IMR-90 (cell line): ENCODE data around the gene SNRPD3. TPM values are rescaled to one million over a fixed set of nuclear protein-coding genes. Genes with fewer than 3 reads are reported as not detected.

ENCODE experiments used
- ATAC-seq: fragments of 200-7000 bp; cut with Tn5 transposase; 2 replicates; pipeline ENCODE4 v1.9.1; 2020; ENCODE audit warnings: low read depth, mild to moderate bottlenecking, moderate library complexity
- BruUV-seq: library from RNA; stranded (reverse); fragments of 400-500 nt; replicated peaks from 2 replicates; lab custom pipeline; 2021; lab: Mats Ljungman, UMichigan
- CTCF ChIA-PET: fragments of 300-600 bp; formaldehyde crosslinking; extraction: SDS; loops from one replicate; lab custom pipeline; 2021; ENCODE audit warnings: antibody characterized with exemption; lab: Yijun Ruan, JAX
- POLR2A ChIA-PET: fragments of 300-600 bp; sonication (Branson Sonifier 250); formaldehyde crosslinking; loops from one replicate; lab custom pipeline; 2022; ENCODE audit warnings: antibody characterized with exemption; ENCODE audit not compliant: unreplicated experiment; lab: Charles Lee
- DNase-seq: peaks from one replicate; pipeline ENCODE4 v3.0.0; 2013
- H2AFZ ChIP-seq: replicated peaks from 2 replicates; pipeline ENCODE3; 2013; ENCODE audit warnings: low read length, mild to moderate bottlenecking; ENCODE audit not compliant: poor library complexity
- H2AK5ac ChIP-seq: 2 replicates; pipeline ENCODE4 v1.6.1; 2013; ENCODE audit warnings: low read depth, low read length, inconsistent platforms
- H2AK9ac ChIP-seq: replicated peaks from 2 replicates; pipeline ENCODE3; 2013; ENCODE audit warnings: mild to moderate bottlenecking, low read depth, low read length, moderate library complexity; ENCODE audit not compliant: poor library complexity
- H2BK120ac ChIP-seq: 2 replicates; pipeline ENCODE4 v1.6.1; 2013; ENCODE audit warnings: low read depth, low read length, inconsistent platforms
- H2BK15ac ChIP-seq: 3 replicates; pipeline ENCODE4 v1.6.1; 2013; ENCODE audit warnings: low read depth, low read length, inconsistent platforms
- H2BK20ac ChIP-seq: 2 replicates; pipeline ENCODE4 v1.6.1; 2013; ENCODE audit warnings: low read depth, mild to moderate bottlenecking, inconsistent platforms, low read length, moderate library complexity
- H2BK5ac ChIP-seq: 2 replicates; pipeline ENCODE4 v1.6.1; 2013; ENCODE audit warnings: mild to moderate bottlenecking, low read depth, low read length, inconsistent platforms; ENCODE audit not compliant: poor library complexity, severe bottlenecking
- H3K14ac ChIP-seq: replicated peaks from 2 replicates; pipeline ENCODE4 v1.6.1; 2013; ENCODE audit warnings: low read depth, low read length, inconsistent platforms
- H3K18ac ChIP-seq: 2 replicates; pipeline ENCODE4 v1.6.1; 2013; ENCODE audit warnings: low read depth, low read length, control low read depth
- H3K23ac ChIP-seq: 2 replicates; pipeline ENCODE4 v1.6.1; 2013; ENCODE audit warnings: low read depth, low read length, inconsistent platforms
- H3K27ac ChIP-seq: 2 replicates; pipeline ENCODE4 v1.5.1; 2013; ENCODE audit warnings: mild to moderate bottlenecking, control low read depth, low read length; ENCODE audit not compliant: insufficient read depth
- H3K27me3 ChIP-seq: 2 replicates; pipeline ENCODE4 v1.6.1; 2013; ENCODE audit warnings: low read length; ENCODE audit not compliant: control insufficient read depth, insufficient read depth
- H3K36me3 ChIP-seq: 2 replicates; pipeline ENCODE4 v1.6.1; 2013; ENCODE audit warnings: low read length, mixed read lengths; ENCODE audit not compliant: control insufficient read depth, insufficient read depth
- H3K4ac ChIP-seq: 2 replicates; pipeline ENCODE4 v1.6.1; 2013; ENCODE audit warnings: low read depth, low read length, inconsistent platforms
- H3K4me1 ChIP-seq: 2 replicates; pipeline ENCODE4 v1.6.1; 2013; ENCODE audit warnings: low read length, mixed read lengths; ENCODE audit not compliant: control insufficient read depth, insufficient read depth
- H3K4me2 ChIP-seq: 2 replicates; pipeline ENCODE4 v1.6.1; 2013; ENCODE audit warnings: low read depth, mild to moderate bottlenecking, control low read depth, low read length, moderate library complexity
- H3K4me3 ChIP-seq: 2 replicates; pipeline ENCODE4 v1.5.1; 2013; ENCODE audit warnings: low read depth, mild to moderate bottlenecking, control low read depth, low read length, moderate library complexity; ENCODE audit not compliant: insufficient read depth
- H3K56ac ChIP-seq: 2 replicates; pipeline ENCODE4 v1.6.1; 2013; ENCODE audit warnings: low read length, inconsistent platforms; ENCODE audit not compliant: insufficient read depth; ENCODE audit errors: extremely low read depth
- H3K79me1 ChIP-seq, 2 experiments: 2 replicates each; pipeline ENCODE4 v1.6.1; 2013; ENCODE audit warnings: low read length in 2 of 2, inconsistent platforms in 1 of 2, low read depth in 1 of 2
- H3K9ac ChIP-seq: 2 replicates; pipeline ENCODE4 v1.6.1; 2013; ENCODE audit warnings: low read depth, low read length, control low read depth
- H3K9me1 ChIP-seq: 2 replicates; pipeline ENCODE4 v1.6.1; 2013; ENCODE audit warnings: low read length, inconsistent platforms; ENCODE audit not compliant: insufficient read depth
- H3K9me3 ChIP-seq: 2 replicates; pipeline ENCODE4 v1.6.1; 2013; ENCODE audit warnings: low read length; ENCODE audit not compliant: control insufficient read depth, insufficient read depth
- H4K20me1 ChIP-seq: 2 replicates; pipeline ENCODE4 v1.6.1; 2013; ENCODE audit warnings: low read length, inconsistent platforms; ENCODE audit not compliant: insufficient read depth
- H4K5ac ChIP-seq: 2 replicates; pipeline ENCODE4 v1.6.1; 2013; ENCODE audit warnings: mild to moderate bottlenecking, low read depth, low read length, control low read depth
- H4K8ac ChIP-seq, 2 experiments: 2 replicates each; pipeline ENCODE4 v1.6.1; 2013; ENCODE audit warnings: low read depth in 2 of 2, low read length in 2 of 2, control low read depth in 1 of 2, inconsistent platforms in 1 of 2
- H4K91ac ChIP-seq: 2 replicates; pipeline ENCODE4 v1.6.1; 2013; ENCODE audit warnings: low read depth, low read length, inconsistent platforms; ENCODE audit not compliant: insufficient read depth
- CEBPB ChIP-seq: IDR thresholded peaks from 2 replicates; pipeline ENCODE4 v1.6.1; 2012; ENCODE audit warnings: low read depth, low read length, improper control_type of control experiment
- CTCF ChIP-seq: conservative IDR thresholded peaks from 2 replicates; pipeline ENCODE4 v1.5.1; 2012; ENCODE audit warnings: mild to moderate bottlenecking, low read depth, low read length, improper control_type of control experiment
- ELK1 ChIP-seq: fragments of 150-350 bp; IDR thresholded peaks from 2 replicates; pipeline ENCODE4 v1.6.1; 2016; ENCODE audit warnings: low read depth, mild to moderate bottlenecking, low read length, moderate library complexity, borderline replicate concordance
- MAZ ChIP-seq: IDR thresholded peaks from 2 replicates; pipeline ENCODE4 v1.6.1; 2012; ENCODE audit warnings: low read depth, mild to moderate bottlenecking, low read length, improper control_type of control experiment, moderate library complexity, borderline replicate concordance
- RAD21 ChIP-seq: IDR thresholded peaks from 2 replicates; pipeline ENCODE4 v1.6.1; 2012; ENCODE audit warnings: low read length, improper control_type of control experiment
- WGBS, 2 experiments: methylation state at CpG; one replicate each; pipeline versions ENCODE4 v1.1.5 to v1.1.7; 2013; ENCODE audit warnings: missing lambda C conversion rate in 2 of 2; ENCODE audit not compliant: insufficient read length in 1 of 2; ENCODE audit errors: extremely low coverage in 2 of 2; 5-methylcytosine and 5-hydroxymethylcytosine counted together
- dilution Hi-C: fragments of 300-500 bp; cut with HindIII; formaldehyde crosslinking; loops from one replicate; pipeline ENCODE4 v1.14.3; 2018; ENCODE audit warnings: low sequenced_read_pairs; ENCODE audit not compliant: unreplicated experiment
- in situ Hi-C: fragments of 300-500 bp; cut with MboI; formaldehyde crosslinking; loops from 3 replicates; pipeline ENCODE4 v1.14.3; 2019; ENCODE audit warnings: low sequenced_read_pairs, inconsistent platforms, mixed read lengths
- intact Hi-C: fragments of 100-400 bp; cut with micrococcal nuclease; formaldehyde crosslinking; loops from 2 replicates; pipeline ENCODE4 v1.10.0; 2022
- polyA plus RNA-seq, 3 experiments: library from polyadenylated mRNA; depleted of rRNA; stranded (reverse); fragments of >200 nt; gene quantifications; 2 replicates each; pipeline ENCODE4 v1.2.3, GENCODE V29; 2012; ENCODE audit warnings: low replicate concordance in 1 of 3
- total RNA-seq: library from RNA; depleted of rRNA; stranded (reverse); fragments of >200 nt; gene quantifications from 2 replicates; pipeline ENCODE4 v1.2.3, GENCODE V29; 2012

The SNRPD3 gene
- total and polyA plus RNA-seq, 2 of the 4 experiments (the other 2 are of a cell fraction): 158 to 283 TPM

DNA sequence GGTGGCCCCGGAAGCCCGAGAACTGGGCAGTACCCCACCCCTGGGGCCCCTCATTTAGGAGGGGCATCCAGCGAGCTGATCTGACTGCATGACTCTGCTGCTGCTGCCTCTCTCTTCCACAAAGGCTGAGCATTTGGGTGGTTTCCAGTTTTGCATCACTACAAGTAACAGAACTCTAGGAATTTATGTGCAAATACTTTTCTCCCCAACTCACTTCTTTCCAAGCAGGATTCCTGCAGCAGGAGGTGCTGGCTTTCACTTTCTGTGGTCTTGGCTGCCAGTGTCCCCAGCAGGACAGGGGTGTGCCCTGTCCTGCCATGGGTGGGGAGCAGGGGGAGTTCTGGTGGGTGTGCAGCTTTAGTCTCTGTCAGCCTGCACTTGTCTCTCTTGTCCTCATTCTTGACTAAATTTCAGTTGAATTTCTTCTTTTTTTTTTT, 39.5 kb upstream of the SNRPD3 start:
- no peak overlapping the region for H3K56ac ChIP-seq
- H3K9me3 ChIP-seq: no peaks in the 10 kb centered on the region
- H2BK5ac ChIP-seq: no peak overlapping the region
- peaks cover 4% of the 10 kb centered on the region for H3K4me1 ChIP-seq
- no peak overlapping the region for H3K4me3 ChIP-seq
- peak overlapping the region; percentile 95 for H2BK120ac ChIP-seq
- no peak overlapping the region for H4K5ac ChIP-seq
- TF ChIP-seq RAD21 (peak; percentile 5; the same call in 1 of the 2 replicates), ELK1 (no peak), CTCF (peak; percentile 13; the same call in 1 of the 2 replicates), CEBPB (peak; percentile 92), MAZ (peak; percentile 40; the same call in 1 of the 2 replicates)
- peaks cover 9% of the 10 kb centered on the region for H3K27me3 ChIP-seq
- no peak overlapping the region for H3K18ac ChIP-seq
- peak; percentile 94 for ATAC-seq
- ChIA-PET POLR2A (no interaction called here), CTCF (interaction anchor here (0.6 to 1.1 kb wide), 3 partner anchors 92 to 326 kb away, joined by 3 to 4 read pairs (median 4); no protein-coding TSS in a partner anchor)
- WGBS, 2 experiments: no CpG with 5 or more reads among the region's 3 CpGs
- H3K4ac ChIP-seq: peak overlapping the region; percentile 91; the same call in 1 of the 2 replicates
- H3K4me2 ChIP-seq: peak overlapping the region; percentile 41
- peak; percentile 93 for DNase-seq
- H4K8ac ChIP-seq: peak overlapping the region; percentile 33 to 89; a peak in 2 of 4 replicates
- no peak overlapping the region for H3K9ac ChIP-seq
- H4K20me1 ChIP-seq: no peaks in the 10 kb centered on the region
- H3K36me3 ChIP-seq: no peaks in the 10 kb centered on the region
- H3K23ac ChIP-seq: peak overlapping the region; percentile 77
- peak overlapping the region; percentile 28; the same call in 1 of the 2 replicates for H3K27ac ChIP-seq
- H3K14ac ChIP-seq: peak overlapping the region; percentile 89; the same call in 1 of the 2 replicates
- intact Hi-C loops: no loop called here
- in situ Hi-C loops: no loop called here
- H3K79me1 ChIP-seq: no peaks in the 10 kb centered on the region
- peak overlapping the region; percentile 87; the same call in 1 of the 2 replicates for H2AK5ac ChIP-seq
- no peak overlapping the region; the same call in 1 of the 2 replicates for H4K91ac ChIP-seq
- no TSS peak for BruUV-seq
- peak overlapping the region; percentile 96; the same call in 1 of the 2 replicates for H2BK20ac ChIP-seq
- dilution Hi-C loops: no loop called here
- peak overlapping the region; percentile 85 for H2AK9ac ChIP-seq
- H2BK15ac ChIP-seq: no peak overlapping the region; the same call in 2 of the 3 replicates
- no peaks in the 10 kb centered on the region for H3K9me1 ChIP-seq
- H2AFZ ChIP-seq: peak overlapping the region; percentile 76
